GM23248 (cell line): ENCODE data around the gene CHST13.

Source experiments
- EZH2 ChIP-seq: fragments of 200-600 bp; sonication (generic); IDR thresholded peaks from 2 replicates; pipeline ENCODE4 v1.6.1; 2018; ENCODE audit warnings: antibody characterized with exemption, mild to moderate bottlenecking; ENCODE audit not compliant: insufficient read depth, poor library complexity, severe bottlenecking
- EZH2phosphoT487 ChIP-seq: fragments of 200-600 bp; sonication (generic); IDR thresholded peaks from 2 replicates; pipeline ENCODE4 v1.6.1; 2018; ENCODE audit warnings: antibody characterized with exemption, moderate library complexity, mild to moderate bottlenecking, low read depth; ENCODE audit not compliant: insufficient read depth

GRCh38 chr3:126544596-126545281 lies 20.8 kb downstream of the CHST13 start:
- TF ChIP-seq EZH2 (no peak), EZH2phosphoT487 (no peak)
